Activated CD4-positive, alpha-beta T cell treated with anti-CD3 and anti-CD28 coated beads, Interleukin-2, amount 50 U/mL, for 24 hours (primary cell): Measurements from ENCODE around the gene TAF8.

Source experiments
- DNase-seq, 2 donors: peaks; one replicate each; pipeline ENCODE4 v3.0.0-alpha.2; 2020; ENCODE audit warnings: low read depth in 1 of 2, low spot score in 1 of 2

The TAF8 gene

DNA sequence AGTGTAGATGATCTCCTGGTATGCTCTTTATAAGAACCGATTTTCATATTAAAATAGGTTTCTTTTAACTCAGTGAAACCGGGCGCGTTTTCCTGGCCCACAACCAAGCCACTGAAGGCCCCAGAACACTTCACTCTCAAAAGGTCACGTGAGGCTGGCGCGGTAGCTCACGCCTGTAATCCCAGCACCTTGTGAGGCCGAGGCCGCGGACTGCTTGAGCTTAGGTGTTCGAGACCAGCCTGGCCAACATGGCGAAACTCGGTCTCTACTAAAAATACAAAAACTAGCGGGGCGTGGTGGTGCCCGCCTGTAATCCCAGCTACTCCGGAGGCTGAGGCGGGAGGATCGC, 402 bp upstream of the TAF8 start:
- no peak for DNase-seq

DNA sequence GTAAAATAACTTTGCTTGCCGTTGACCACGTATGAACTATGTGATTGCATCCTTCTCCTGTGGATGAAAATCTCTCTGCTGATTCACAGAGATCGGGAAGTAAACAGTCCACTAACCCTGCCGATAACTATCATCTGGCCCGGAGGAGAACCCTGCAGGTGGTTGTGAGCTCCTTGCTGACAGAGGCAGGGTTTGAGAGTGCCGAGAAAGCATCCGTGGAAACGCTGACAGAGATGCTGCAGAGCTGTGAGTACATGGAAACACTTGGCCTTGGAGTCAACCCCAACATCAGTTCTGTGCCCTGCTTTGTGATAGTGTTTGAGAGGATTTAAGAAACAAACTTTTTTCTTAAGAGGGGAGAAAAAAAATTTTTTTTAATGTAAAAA, 937 bp downstream of the TAF8 start:
- no peak for DNase-seq

DNA sequence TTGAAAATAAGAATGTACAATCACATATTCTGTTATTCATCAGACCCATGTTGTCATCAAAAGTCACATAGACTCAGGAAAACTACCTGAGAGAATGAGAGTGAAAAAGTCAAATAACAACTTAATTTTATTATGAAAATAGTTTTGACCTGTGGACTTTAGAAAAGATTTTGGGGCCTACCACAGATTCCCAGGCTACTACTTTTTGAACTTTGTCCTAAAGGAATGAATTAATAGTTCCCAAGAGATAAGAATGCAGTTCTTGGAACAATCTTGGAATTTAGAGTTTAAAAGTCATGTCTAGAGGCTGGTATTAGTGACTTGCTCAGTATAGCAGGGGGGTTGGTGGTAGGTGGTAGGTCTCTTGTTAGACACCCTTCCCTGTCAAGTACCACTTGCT, 3.3 kb downstream of the TAF8 start:
- no peak for DNase-seq

DNA sequence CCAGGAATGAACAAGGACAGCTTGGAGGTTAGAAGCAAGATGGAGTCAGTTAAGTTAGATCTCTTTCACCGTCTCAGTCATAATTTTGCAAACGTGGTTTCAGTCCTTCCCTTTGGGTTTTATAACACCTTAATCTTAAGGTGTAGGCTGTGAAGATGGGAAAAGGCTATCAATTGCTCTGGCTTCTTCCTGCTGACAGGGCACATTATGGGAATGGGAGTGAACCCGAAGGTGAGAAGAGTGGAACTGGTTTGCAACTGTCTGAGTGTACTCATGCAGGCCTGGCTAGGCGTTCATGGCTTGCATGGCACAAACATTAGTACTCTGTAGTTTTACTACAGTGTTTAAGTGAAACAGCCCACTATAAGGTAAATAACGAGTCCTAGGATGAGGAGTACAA, 9.4 kb downstream of the TAF8 start:
- no peak for DNase-seq

DNA sequence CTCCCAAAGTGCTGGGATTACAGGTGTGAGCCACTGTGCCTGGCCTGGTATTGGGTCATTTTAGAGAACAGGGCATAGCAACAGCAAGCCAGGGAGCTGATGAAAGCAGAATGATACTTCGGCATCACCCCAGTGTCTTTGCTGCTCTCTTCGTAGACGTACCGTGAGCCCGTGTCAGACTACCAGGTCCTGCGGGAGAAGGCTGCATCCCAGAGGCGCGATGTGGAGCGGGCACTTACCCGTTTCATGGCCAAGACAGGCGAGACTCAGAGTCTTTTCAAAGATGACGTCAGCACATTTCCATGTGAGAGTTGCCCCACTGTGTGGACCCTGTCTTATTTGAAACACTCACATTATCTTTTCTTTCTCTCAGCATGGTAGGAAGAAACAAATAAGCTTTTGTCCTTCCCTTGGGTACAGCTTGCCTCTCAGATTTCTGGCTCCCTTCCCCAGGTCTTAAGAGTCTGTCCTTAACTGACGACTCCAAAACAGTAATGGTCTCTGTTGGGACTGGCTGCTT, 15.9 kb downstream of the TAF8 start:
- DNase-seq, result no peak

DNA sequence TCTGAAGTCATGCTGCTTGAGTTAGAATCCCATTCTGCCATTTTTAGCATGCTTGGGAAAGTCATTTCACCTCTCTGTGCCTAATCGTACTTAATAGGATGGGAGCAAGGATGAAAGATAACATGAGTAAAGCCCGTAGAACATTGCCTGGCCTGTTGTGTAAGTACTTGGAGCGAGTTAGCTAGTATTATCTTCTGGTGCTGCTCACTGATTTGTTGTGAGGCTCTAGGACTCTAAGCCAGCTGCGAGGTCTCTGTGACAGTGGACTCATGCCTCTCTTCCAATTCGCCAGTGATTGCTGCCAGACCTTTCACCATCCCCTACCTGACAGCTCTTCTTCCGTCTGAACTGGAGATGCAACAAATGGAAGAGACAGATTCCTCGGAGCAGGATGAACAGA, 17.8 kb downstream of the TAF8 start:
- no peak for DNase-seq

DNA sequence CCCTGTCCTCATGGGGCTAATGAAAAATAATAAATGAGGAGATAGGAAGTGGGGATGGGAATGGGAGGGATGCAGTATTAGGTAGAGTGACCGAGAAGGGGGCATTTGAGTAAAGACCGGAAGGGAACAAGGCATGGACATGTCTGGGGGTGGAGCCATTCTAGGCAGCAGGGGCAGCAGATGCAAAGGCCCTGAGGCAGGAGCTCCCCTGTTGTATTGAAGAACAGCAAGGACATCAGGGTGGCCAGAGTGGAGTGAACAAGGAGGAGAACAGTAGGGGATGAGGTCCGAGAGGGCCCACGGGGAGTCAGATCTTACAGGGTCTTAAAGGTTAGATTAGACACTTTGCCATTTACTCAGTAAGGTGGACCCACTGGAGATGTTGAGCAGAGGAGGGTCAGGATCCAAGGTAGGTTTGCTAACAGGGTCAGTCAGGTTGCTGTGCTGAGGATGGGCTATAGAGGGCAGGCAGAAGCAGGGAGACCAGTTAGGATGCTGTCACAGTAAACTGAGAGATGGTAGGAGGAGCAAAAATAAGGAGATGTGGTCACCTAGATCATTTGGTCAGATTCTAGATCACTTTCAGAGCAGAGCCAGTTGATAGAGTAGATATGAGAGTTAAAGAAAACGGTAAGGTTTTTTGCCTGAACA, 18.7 kb downstream of the TAF8 start:
- DNase-seq, result no peak

DNA sequence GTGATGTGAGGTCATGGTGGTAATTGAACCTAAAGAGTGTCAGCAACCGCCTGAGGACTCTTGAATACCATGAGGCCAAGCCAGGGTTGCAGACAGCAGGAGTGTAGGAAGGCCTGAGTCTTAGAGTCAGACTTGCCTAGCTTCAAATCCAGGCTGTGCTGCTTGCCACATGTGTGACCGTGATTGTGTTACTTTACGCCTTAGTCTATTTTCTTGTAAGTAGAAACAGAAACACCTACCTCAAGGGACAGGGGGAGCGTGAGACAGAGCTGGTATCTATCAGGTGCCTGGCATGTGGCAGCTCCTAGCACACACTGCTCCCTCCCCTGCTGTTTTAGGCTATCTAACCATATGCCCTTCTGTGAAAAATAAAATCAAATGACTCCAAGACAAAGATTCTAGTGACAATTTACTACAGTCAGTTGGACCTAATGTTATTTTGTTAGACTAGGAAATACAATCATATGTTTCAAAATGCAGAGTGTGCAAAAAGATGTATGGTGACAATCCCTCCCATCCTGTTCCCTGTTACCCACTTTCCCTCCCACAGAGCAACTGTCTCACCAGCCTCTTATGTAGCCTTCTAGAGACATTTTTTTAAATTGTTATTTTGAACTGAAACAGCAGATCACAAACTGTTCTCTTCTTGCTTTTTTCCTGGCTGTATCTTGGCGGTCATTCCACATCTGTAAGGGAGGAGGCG, 21.7 kb downstream of the TAF8 start:
- no peak for DNase-seq

DNA sequence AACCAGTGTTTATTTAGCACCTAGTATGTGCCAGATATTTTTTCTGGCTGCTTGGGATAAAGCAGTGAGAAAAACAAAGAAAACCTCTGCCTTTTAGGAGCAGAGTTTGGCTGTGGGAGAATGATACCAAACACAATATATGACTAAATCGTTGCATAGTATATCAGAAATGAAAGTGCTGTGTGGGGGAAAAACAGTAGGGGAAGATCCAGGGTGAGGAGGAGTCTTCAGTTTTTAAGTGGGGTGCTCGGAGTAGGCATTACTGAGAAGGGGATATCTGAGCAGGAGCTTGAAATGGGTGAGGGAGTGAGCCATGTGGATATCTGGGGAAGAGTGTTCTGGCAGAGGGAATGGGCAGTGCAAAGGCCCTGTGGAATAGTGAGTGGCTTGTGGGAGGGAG, 23.0 kb downstream of the TAF8 start:
- DNase-seq, result no peak

DNA sequence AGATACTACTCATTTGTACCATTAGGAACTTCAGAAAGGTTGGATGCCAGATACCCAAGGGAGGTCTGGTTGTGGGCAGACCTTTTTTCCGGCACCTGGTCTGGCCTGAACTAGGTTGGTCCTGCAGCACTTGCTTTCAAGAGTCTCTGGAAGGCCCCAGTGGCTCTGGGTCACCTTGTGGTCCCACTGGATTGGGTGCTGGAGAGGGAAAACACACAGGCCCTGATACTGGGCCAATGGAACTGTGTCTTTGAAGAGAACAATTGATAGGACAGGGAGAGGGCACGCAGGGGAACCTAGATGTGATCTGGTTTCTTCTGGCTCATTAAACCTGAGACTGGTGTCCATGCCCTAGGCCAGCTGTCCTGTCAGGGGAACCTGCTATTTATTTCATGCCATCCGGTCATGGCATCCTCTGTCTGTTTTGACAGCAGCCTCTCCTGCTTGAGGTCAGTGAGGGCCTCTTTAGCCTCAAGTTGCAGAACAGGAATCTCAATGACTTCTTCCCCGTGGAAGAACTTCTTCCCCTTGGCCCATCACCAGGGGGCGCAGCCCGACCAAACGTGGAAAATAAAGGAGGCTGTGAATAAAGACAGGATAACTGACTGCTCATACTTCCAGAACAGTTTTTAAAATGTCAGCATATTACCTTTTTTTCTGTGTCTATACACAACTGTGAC, 25.0 kb downstream of the TAF8 start:
- DNase-seq, result peak; percentile 30 to 55

DNA sequence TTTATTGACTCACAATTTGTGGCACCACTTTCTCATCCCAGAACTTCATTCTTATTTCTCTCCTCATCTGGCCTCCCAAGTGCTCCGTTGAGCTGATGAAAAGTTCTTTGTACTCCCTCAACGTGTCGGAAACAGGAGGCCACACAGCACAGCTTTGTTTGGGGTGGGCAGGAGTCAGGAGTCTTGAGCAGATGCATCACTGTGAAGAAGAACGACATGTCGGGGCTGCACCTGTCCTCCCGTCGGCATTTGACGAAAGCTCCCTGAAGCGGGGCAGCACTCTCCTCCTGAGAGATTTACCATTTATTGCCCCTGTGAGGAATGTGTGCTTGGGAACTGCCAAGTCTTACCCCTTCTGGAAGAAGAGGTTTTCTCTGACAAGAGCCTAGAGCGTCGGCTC, 28.1 kb downstream of the TAF8 start:
- DNase-seq, result no peak

DNA sequence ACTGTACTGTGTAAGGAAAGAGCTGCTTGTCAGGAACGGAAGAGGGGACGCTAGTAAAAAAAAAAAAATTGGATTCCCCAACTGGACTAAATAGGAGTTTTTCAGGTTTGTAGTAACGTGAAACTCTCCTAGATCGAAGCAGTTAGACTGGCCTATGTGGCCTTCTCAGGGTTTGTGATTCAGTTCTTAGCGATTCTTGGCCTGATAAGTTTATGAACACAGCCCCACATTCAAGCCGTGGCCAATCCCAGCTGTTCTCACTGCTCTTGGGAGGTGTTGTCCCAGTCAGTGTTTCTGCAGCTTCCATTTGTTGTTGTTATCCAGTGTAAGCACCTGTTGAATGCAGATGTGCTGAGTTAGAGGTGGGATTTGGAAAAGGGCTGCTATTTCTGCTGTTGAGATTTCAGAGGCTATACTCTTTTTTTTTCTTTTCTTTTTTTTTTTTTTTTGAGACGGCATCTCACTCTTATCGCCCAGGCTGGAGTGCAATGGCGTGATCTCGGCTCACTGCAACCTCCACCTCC, 29.7 kb downstream of the TAF8 start:
- DNase-seq, result no peak

DNA sequence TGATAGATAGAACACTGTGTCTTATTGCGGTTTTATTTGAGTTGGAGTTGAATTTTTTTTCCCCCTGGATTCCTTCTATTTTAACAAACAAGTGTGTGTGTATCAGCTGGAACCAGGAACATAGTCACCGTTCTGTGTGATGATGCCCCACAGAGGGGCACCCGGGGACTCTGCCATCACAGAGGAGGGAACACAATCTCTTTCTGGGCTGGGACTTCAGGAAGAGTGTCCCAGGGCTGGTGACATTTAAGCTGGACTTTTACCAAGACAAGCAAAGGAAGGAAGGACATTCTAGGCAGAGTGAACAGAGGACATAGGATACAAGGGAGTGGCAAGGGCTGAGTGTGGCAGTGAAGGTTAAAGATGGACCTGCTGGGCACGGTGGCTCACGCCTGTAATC, 33.2 kb downstream of the TAF8 start:
- DNase-seq, result no peak

DNA sequence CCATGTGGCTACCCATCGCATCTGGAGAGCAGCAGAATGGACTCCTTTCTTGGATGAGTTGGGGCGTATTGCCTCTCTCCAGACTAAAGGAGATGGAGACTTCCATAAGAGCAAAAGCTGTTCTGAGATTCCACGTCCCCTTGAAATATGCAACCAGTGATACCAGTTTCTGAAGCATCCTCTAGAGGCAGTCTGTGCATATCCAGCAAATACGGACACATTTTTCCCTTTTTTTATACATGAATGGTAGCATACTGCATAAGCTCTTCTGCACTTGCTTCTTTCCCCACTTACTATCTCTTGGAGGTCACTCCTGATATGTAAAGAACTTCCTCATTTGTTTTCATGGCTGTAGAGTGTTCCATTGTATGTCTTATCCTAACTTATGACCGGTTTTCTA, 34.6 kb downstream of the TAF8 start:
- no peak for DNase-seq

DNA sequence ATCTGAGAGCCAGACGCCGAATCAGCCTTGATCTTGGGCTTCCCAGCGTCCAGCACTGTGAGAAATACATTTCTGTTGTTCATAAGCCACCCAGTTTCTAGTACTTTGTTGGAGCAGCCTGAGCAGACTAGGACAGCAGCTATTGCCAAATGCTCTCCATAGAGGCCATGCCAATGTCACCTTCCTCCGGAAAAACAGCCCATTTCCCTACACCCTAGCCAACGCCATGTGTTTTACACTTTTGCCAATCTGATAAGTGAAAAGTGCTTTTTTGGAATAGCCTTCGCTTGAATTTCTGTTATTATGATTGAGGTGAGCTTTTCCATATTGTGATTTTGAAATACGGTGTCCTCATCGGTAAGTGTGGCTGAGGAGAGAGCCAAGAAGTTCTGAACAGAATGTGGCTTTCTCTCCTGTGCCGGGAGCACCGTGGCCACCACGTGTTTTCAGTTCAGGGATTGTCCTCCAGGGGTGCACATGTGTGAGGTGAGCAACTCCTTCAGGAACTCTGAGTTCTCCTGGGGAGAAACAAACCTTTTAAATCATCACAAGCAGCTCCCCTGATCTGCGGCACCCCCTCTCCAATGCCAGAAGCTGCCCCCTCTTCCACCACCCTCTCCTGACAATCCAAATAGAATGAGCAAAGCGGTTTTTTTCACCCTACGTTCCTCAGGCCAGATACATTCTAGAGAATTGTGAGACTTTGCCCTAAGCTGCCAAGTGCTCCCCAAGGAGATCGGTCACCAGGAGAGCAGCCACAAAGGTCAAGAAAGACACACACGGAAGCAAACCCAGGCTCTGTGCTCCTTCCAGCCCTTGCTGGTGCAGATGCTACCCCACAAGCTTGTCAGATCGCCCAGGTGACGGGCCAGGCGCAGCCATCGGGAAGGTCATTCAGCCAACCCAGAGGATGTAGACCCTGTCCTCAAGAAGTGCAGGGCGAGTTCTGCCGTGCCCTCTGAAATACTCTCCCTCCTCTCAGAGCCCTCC, 36.0 kb downstream of the TAF8 start:
- no peak for DNase-seq

DNA sequence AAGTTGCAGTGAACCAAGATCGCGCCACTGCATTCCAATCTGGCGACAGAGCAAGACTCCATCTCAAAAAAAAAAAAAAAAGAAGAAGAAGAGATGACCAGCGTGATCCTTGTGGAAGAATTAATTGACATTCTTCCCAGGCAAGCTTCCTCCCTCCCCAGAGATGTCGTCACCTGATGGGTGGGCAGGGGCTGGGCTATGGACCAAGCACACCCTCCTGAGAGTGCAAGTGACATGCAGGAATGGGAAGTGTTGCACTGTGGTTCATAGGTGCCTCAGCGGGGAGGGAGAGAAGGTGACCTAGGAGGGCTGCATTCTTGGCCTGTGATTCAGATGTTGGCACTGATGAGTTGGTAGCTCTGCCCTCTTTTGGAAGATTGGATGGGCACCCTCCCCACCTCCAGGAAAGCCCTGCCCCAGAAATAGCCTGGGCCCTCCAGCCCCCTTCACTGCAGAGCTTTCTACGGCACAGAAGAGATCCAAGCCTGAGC, 37.8 kb downstream of the TAF8 start:
- no peak for DNase-seq

DNA sequence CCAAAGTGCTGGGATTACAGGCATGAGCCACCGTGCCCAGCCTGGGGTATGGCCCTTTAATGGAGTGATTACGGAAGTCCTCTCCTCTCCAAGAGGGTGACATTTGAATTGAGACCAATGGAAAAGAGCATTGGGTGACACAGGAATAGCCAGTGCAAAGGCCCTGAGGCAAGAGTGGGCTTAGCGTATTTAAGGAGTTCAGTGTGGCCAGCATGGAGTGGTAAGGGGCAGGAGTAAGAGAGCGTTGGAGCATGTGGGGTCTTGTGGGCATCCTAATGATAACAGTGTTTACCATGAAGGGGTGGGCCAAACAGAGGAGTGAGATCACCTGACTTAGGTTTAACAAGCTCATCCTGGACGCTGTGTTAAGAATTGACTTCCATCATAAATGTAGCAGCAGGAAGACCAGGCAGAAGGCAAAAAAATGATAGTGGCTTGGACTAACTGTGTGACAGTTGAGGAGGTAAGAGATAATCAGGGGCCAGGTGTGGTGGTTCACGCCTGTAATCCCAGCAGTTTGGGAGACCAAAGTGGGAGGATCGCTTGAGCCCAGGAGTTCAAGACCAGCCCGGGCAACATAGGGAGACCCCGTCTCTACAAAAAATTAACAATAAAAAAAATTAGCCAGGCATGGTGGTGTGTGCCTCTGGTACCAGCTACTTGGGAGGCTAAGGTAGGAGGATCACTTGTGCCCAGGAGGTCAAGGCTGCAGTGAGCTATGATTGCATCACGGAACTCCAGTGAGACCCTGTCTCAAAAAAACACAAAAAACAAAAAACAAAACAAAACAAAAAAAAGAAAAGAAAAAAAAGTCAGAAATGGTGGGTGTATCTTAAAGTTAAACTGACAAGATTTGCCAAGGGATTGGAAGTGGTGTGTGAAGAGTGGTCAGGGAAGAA, 40.7 kb downstream of the TAF8 start:
- no peak for DNase-seq

DNA sequence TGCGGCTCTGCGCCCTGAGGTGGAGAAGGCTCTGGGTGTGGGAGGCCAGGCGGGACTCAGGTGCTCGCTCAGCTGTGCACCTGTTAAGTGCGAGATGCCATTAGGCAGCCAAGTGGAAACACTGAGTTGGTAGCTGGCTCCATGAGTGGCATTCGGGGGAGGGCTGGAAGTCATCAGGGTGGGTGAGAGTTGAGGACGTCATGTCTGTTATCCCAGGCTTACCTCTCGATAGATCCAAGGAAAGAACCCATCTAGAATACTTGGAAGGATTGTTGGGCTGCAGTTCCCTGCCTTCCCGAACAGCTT, 41.3 kb downstream of the TAF8 start:
- DNase-seq, result no peak

DNA sequence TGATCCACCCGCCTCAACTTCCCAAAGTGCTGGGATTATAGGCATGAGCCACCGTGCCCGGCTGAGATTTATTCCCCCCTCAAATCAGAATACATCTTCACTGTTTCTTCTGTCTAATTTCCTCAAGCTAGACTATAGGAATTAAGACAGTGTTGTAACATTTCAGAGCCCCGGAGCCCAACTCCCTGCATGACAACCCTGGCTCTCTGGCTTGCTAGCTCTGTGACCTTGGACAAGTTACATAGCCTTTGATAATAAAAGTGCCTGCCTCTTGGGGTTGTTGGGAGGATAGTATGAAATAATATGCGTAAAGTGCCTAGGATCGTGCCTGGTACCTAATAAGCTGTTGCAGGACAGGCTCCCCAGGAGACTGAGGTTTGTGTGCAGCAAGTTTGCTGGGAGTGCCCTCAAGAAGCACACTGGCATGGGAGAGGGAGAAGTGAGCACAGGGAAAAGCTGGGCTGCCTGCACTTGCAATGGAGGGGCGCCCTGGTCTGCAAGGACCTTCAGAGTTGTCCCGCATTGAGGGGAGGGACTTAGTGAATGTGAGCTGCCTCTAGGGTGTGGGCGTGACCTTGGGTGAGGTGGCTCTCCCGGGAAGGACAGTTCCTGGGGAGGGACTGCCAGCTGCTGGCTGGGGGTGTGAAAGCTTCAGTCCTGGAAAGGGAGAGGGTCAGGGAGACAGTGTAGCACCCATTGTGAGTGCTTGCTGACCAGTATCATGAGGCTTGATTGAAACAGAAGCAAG, 43.4 kb downstream of the TAF8 start:
- no peak for DNase-seq
